Trophoblast cell (in vitro differentiated cells and primary cell): Measurements from ENCODE around the gene RCL1.

ENCODE experiments used
- DNase-seq, 2 donors: peaks; one replicate each; pipeline ENCODE4 v3.0.0-alpha.2; 2016
- H2AFZ ChIP-seq: 2 replicates; pipeline ENCODE4 v1.6.1; 2013; ENCODE audit warnings: low read length, moderate library complexity, mild to moderate bottlenecking; ENCODE audit not compliant: insufficient read depth, poor library complexity
- H2AK5ac ChIP-seq: 2 replicates; pipeline ENCODE4 v1.6.1; 2013; ENCODE audit warnings: mild to moderate bottlenecking, low read length
- H2BK120ac ChIP-seq: 2 replicates; pipeline ENCODE4 v1.6.1; 2013; ENCODE audit warnings: low read length, mild to moderate bottlenecking, moderate library complexity; ENCODE audit not compliant: insufficient read depth, poor library complexity
- H2BK12ac ChIP-seq: 2 replicates; pipeline ENCODE4 v1.6.1; 2013; ENCODE audit warnings: mild to moderate bottlenecking, low read length, moderate library complexity
- H2BK5ac ChIP-seq: 2 replicates; pipeline ENCODE4 v1.6.1; 2013; ENCODE audit warnings: low read length, low read depth, moderate library complexity, mild to moderate bottlenecking; ENCODE audit not compliant: poor library complexity
- H3K14ac ChIP-seq: 2 replicates; pipeline ENCODE4 v1.6.1; 2013; ENCODE audit warnings: mild to moderate bottlenecking, low read length
- H3K18ac ChIP-seq: 2 replicates; pipeline ENCODE4 v1.6.1; 2013; ENCODE audit warnings: mild to moderate bottlenecking, low read length
- H3K23ac ChIP-seq: 2 replicates; pipeline ENCODE4 v1.6.1; 2013; ENCODE audit warnings: low read length
- H3K27ac ChIP-seq: 2 replicates; pipeline ENCODE4 v1.5.1; 2013; ENCODE audit warnings: low read depth, mild to moderate bottlenecking, inconsistent platforms, low read length, moderate library complexity
- H3K27me3 ChIP-seq: 2 replicates; pipeline ENCODE4 v1.6.1; 2013; ENCODE audit warnings: inconsistent platforms, mild to moderate bottlenecking, low read length, moderate library complexity; ENCODE audit not compliant: insufficient read depth
- H3K36me3 ChIP-seq, 2 experiments: 1 replicate in 1 of 2; 2 replicates in 1 of 2; pipeline ENCODE4 v1.6.1; 2013; ENCODE audit warnings: low read length in 2 of 2, mild to moderate bottlenecking in 2 of 2, moderate library complexity in 1 of 2; ENCODE audit not compliant: insufficient read depth in 2 of 2, control insufficient read depth in 1 of 2
- H3K4ac ChIP-seq: 2 replicates; pipeline ENCODE4 v1.6.1; 2013; ENCODE audit warnings: low read depth, mild to moderate bottlenecking, low read length, moderate library complexity
- H3K4me1 ChIP-seq, 2 experiments: 1 replicate in 1 of 2; 2 replicates in 1 of 2; pipeline ENCODE4 v1.6.1; 2013; ENCODE audit warnings: low read length in 2 of 2, mild to moderate bottlenecking in 2 of 2, moderate library complexity in 1 of 2; ENCODE audit not compliant: insufficient read depth in 2 of 2, control insufficient read depth in 1 of 2
- H3K4me2 ChIP-seq: 2 replicates; pipeline ENCODE4 v1.6.1; 2013; ENCODE audit warnings: inconsistent platforms, mild to moderate bottlenecking, low read length, moderate library complexity
- H3K4me3 ChIP-seq: 2 replicates; pipeline ENCODE4 v1.5.1; 2013; ENCODE audit warnings: mild to moderate bottlenecking, low read depth, low read length, inconsistent platforms
- H3K79me1 ChIP-seq: one replicate; pipeline ENCODE4 v1.6.1; 2013; ENCODE audit warnings: low read length
- H3K79me2 ChIP-seq: 2 replicates; pipeline ENCODE4 v1.6.1; 2013; ENCODE audit warnings: low read length, mild to moderate bottlenecking; ENCODE audit not compliant: control insufficient read depth, insufficient read depth, poor library complexity
- H3K9ac ChIP-seq: 2 replicates; pipeline ENCODE4 v1.6.1; 2013; ENCODE audit warnings: mild to moderate bottlenecking, low read length
- H3K9me3 ChIP-seq: 2 replicates; pipeline ENCODE4 v1.6.1; 2013; ENCODE audit warnings: low read depth, mild to moderate bottlenecking, control low read depth, inconsistent platforms, low read length; ENCODE audit not compliant: insufficient read depth
- H4K12ac ChIP-seq: 2 replicates; pipeline ENCODE4 v1.6.1; 2013; ENCODE audit warnings: low read depth, mild to moderate bottlenecking, low read length, moderate library complexity
- H4K8ac ChIP-seq: 2 replicates; pipeline ENCODE4 v1.6.1; 2013; ENCODE audit warnings: low read depth, mild to moderate bottlenecking, low read length, moderate library complexity
- H4K91ac ChIP-seq: one replicate; pipeline ENCODE4 v1.6.1; 2013; ENCODE audit warnings: low read depth, mild to moderate bottlenecking, low read length, moderate library complexity
- WGBS: extraction: QIAGEN DNeasy Blood & Tissue Kit; methylation state at CpG from one replicate; pipeline ENCODE4 v1.1.7; 2013; ENCODE audit warnings: missing lambda C conversion rate; ENCODE audit not compliant: insufficient read length, insufficient coverage; ENCODE audit errors: extremely low coverage; 5-methylcytosine and 5-hydroxymethylcytosine counted together

The RCL1 gene

GRCh38 chr9:4764033-4764432, 28.7 kb upstream of the RCL1 start:
- Histone ChIP-seq H4K8ac (no peak overlapping the region), H2BK120ac (no peak overlapping the region), H2AFZ (no peak overlapping the region), H2BK5ac (no peak overlapping the region), H3K79me1 (no peaks in the 10 kb centered on the region), H3K4me1 (peaks cover 0 to 7% of the 10 kb centered on the region in 2 experiments), H3K23ac (no peak overlapping the region), H4K12ac (no peak overlapping the region), H3K4me3 (no peak overlapping the region), H2BK12ac (no peak overlapping the region), H3K9ac (no peak overlapping the region), H3K36me3 (no peaks in the 10 kb centered on the region), H3K27me3 (no peaks in the 10 kb centered on the region), H4K91ac (no peak overlapping the region), H3K14ac (no peak overlapping the region), H3K4ac (no peak overlapping the region), H3K9me3 (no peaks in the 10 kb centered on the region), H3K18ac (no peak overlapping the region), H3K79me2 (no peaks in the 10 kb centered on the region), H3K27ac (no peak overlapping the region), H2AK5ac (no peak overlapping the region), H3K4me2 (no peak overlapping the region)
- WGBS = no CpG with 5 or more reads among the region's 3 CpGs
- no peak for DNase-seq

- Histone ChIP-seq H4K91ac (no peak overlapping the region), H3K9ac (no peak overlapping the region), H3K23ac (no peak overlapping the region), H3K14ac (no peak overlapping the region), H3K79me1 (no peaks in the 10 kb centered on the region), H3K9me3 (no peaks in the 10 kb centered on the region), H4K12ac (no peak overlapping the region), H3K4me2 (no peak overlapping the region), H2BK12ac (no peak overlapping the region), H3K27ac (no peak overlapping the region), H2BK120ac (no peak overlapping the region), H3K4me1 (no peaks in the 10 kb centered on the region), H3K79me2 (no peaks in the 10 kb centered on the region), H4K8ac (no peak overlapping the region), H2AK5ac (no peak overlapping the region), H2AFZ (no peak overlapping the region), H3K36me3 (no peaks in the 10 kb centered on the region), H3K18ac (no peak overlapping the region), H2BK5ac (no peak overlapping the region), H3K27me3 (no peaks in the 10 kb centered on the region), H3K4me3 (no peak overlapping the region), H3K4ac (no peak overlapping the region)
- DNase-seq = no peak
Measured at GRCh38 chr9:4768681-4769080, 24.1 kb upstream of the RCL1 start.

- no peak overlapping the region for H3K18ac ChIP-seq
- no peak overlapping the region for H3K9ac ChIP-seq
- H3K9me3 ChIP-seq = no peaks in the 10 kb centered on the region
- H3K23ac ChIP-seq = no peak overlapping the region
- H3K4ac ChIP-seq = no peak overlapping the region
- H2BK5ac ChIP-seq = no peak overlapping the region
- no peak for DNase-seq
- no peak overlapping the region for H3K4me3 ChIP-seq
- no peak overlapping the region for H2AK5ac ChIP-seq
- H3K79me1 ChIP-seq = no peaks in the 10 kb centered on the region
- H3K4me1 ChIP-seq = no peaks in the 10 kb centered on the region
- H4K12ac ChIP-seq = no peak overlapping the region
- H3K27me3 ChIP-seq = no peaks in the 10 kb centered on the region
- H3K4me2 ChIP-seq = no peak overlapping the region
- peak overlapping the region; percentile 19 for H4K8ac ChIP-seq
- H3K36me3 ChIP-seq = no peaks in the 10 kb centered on the region
- no peak overlapping the region for H2BK12ac ChIP-seq
- no peak overlapping the region for H2AFZ ChIP-seq
- H4K91ac ChIP-seq = no peak overlapping the region
- H2BK120ac ChIP-seq = no peak overlapping the region
- WGBS = no CpG with 5 or more reads among the region's 7 CpGs
- H3K79me2 ChIP-seq = no peaks in the 10 kb centered on the region
- no peak overlapping the region for H3K14ac ChIP-seq
- no peak overlapping the region for H3K27ac ChIP-seq
Measured at GRCh38 chr9:4769321-4770080, 23.2 kb upstream of the RCL1 start.

GRCh38 chr9:4771788-4772187, 21.0 kb upstream of the RCL1 start:
- H2BK12ac ChIP-seq = no peak overlapping the region
- H3K27ac ChIP-seq = no peak overlapping the region
- no peak overlapping the region for H3K18ac ChIP-seq
- no peaks in the 10 kb centered on the region for H3K79me1 ChIP-seq
- no peak overlapping the region for H2BK120ac ChIP-seq
- H3K27me3 ChIP-seq = no peaks in the 10 kb centered on the region
- no peak overlapping the region for H3K14ac ChIP-seq
- no peak overlapping the region for H2AFZ ChIP-seq
- WGBS = no CpG with 5 or more reads among the region's 1 CpG
- no peak for DNase-seq
- H3K4me1 ChIP-seq = no peaks in the 10 kb centered on the region
- no peak overlapping the region for H4K91ac ChIP-seq
- no peak overlapping the region for H3K23ac ChIP-seq
- H3K9ac ChIP-seq = no peak overlapping the region
- no peak overlapping the region for H3K4me2 ChIP-seq
- no peak overlapping the region for H3K4me3 ChIP-seq
- H2BK5ac ChIP-seq = no peak overlapping the region
- H3K36me3 ChIP-seq = no peaks in the 10 kb centered on the region
- no peak overlapping the region for H3K4ac ChIP-seq
- H3K79me2 ChIP-seq = no peaks in the 10 kb centered on the region
- H3K9me3 ChIP-seq = no peaks in the 10 kb centered on the region
- H4K8ac ChIP-seq = no peak overlapping the region
- no peak overlapping the region for H4K12ac ChIP-seq
- no peak overlapping the region for H2AK5ac ChIP-seq
